Measurements from ENCODE around the gene GJE1.
"Not testable (repeated sequence)": the region's sequence is repeated elsewhere in the genome, so short reads cannot be mapped to it uniquely, and the experiment has no call there.

GJE1 gene

GRCh38 chr6:142132625-142133024 lies at the start of gene GJE1:
Gene GJE1, plus strand, starts transcription at chr6:142132925. Its CDS starts 234 bp downstream, at chr6:142133159.
- DNase-seq, result no peak

GRCh38 chr6:142087950-142088857 lies 44.5 kb upstream of the GJE1 start:
- DNase-seq, result no peak

- DNase-seq, result peak in 1 of 56 donors; percentile 1
These were observed 43.9 kb upstream of the GJE1 start for GRCh38 chr6:142088858-142089216.

GRCh38 chr6:142104820-142105219 lies 27.9 kb upstream of the GJE1 start:
- DNase-seq, result not testable (repeated sequence)

- not testable (repeated sequence) for DNase-seq
These were observed 21.9 kb upstream of the GJE1 start for GRCh38 chr6:142110820-142111219.

- peak in 38 of 56 donors; percentile 1 to 86 (median 20) for DNase-seq
These were observed 20.2 kb upstream of the GJE1 start for GRCh38 chr6:142112451-142113061.

- DNase-seq, result no peak
These were observed 15.4 kb upstream of the GJE1 start for GRCh38 chr6:142117366-142117765.

GRCh38 chr6:142118328-142118727 lies 14.4 kb upstream of the GJE1 start:
- DNase-seq, result no peak

- no peak for DNase-seq
These were observed 13.8 kb upstream of the GJE1 start for GRCh38 chr6:142118925-142119324.

- DNase-seq, result no peak
These were observed 11.4 kb upstream of the GJE1 start for GRCh38 chr6:142121342-142121741.

GRCh38 chr6:142130814-142131213 lies 1.9 kb upstream of the GJE1 start:
- no peak for DNase-seq

- no peak for DNase-seq
These were observed 6.2 kb downstream of the GJE1 start for GRCh38 chr6:142138876-142139275.

GRCh38 chr6:142141531-142141930 lies 8.8 kb downstream of the GJE1 start:
- not testable (repeated sequence) for DNase-seq

- peak; percentile 76 to 99 (median 96) for DNase-seq
These were observed 14.3 kb downstream of the GJE1 start, which contains the start of the genes NMBR and VTA1 for GRCh38 chr6:142146828-142147662. Gene NMBR, minus strand, starts transcription at chr6:142147122. Its CDS starts 58,464 bp downstream, at chr6:142088658. Gene VTA1, plus strand, starts transcription at chr6:142147263. Its CDS starts 25 bp downstream, at chr6:142147288.

GRCh38 chr6:142152746-142153145 lies 20.0 kb downstream of the GJE1 start:
- DNase-seq, result no peak

GRCh38 chr6:142153196-142153595 lies 20.5 kb downstream of the GJE1 start:
- no peak for DNase-seq

GRCh38 chr6:142154336-142154735 lies 21.6 kb downstream of the GJE1 start:
- no peak for DNase-seq

GRCh38 chr6:142155091-142155490 lies 22.4 kb downstream of the GJE1 start:
- DNase-seq, result no peak

GRCh38 chr6:142155895-142156757 lies 23.4 kb downstream of the GJE1 start:
- no peak for DNase-seq

- DNase-seq, result not testable (repeated sequence)
These were observed 24.0 kb downstream of the GJE1 start for GRCh38 chr6:142156758-142157068.

- no peak for DNase-seq
These were observed 30.1 kb downstream of the GJE1 start for GRCh38 chr6:142162780-142163179.

Data from amygdala (tissue), 56 donors.